ENCODE results near the gene SPATA46.
"Not testable (repeated sequence)": the region's sequence is repeated elsewhere in the genome, so short reads cannot be mapped to it uniquely, and the experiment has no call there.

The SPATA46 gene

DNA sequence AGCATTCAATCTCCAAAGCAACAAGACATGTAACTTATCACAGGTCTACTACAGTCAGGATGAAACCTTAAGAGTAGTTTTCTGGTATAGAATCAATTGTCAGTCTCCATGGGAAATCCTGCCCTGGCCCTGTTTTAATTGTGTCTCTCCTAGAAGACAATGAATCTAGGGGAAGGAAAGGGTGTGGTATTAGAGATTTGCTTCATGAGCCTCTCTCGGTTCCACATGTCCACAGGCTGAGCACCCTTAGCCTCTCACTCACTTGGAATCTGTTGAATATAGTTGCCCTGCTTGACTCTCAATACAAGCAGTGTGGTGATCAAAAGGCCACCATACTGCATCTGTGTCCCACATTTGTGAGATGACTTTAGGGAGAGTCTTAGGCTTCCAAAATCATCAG lies 17.7 kb downstream of the SPATA46 start:
- Histone ChIP-seq H3K9me3 (no peaks in the 10 kb centered on the region), H3K4me1 (no peaks in the 10 kb centered on the region), H3K27ac (no peak overlapping the region), H3K36me3 (peaks cover 0 to 34% (median 7%) of the 10 kb centered on the region in 3 donors), H3K27me3 (no peaks in the 10 kb centered on the region), H3K4me3 (no peak overlapping the region)
- intact Hi-C loops (cut with DNase I; ENCODE audit: low total_unique reads): no loop called here
- DNase-seq: no peak
- TF ChIP-seq, protein P1, sequence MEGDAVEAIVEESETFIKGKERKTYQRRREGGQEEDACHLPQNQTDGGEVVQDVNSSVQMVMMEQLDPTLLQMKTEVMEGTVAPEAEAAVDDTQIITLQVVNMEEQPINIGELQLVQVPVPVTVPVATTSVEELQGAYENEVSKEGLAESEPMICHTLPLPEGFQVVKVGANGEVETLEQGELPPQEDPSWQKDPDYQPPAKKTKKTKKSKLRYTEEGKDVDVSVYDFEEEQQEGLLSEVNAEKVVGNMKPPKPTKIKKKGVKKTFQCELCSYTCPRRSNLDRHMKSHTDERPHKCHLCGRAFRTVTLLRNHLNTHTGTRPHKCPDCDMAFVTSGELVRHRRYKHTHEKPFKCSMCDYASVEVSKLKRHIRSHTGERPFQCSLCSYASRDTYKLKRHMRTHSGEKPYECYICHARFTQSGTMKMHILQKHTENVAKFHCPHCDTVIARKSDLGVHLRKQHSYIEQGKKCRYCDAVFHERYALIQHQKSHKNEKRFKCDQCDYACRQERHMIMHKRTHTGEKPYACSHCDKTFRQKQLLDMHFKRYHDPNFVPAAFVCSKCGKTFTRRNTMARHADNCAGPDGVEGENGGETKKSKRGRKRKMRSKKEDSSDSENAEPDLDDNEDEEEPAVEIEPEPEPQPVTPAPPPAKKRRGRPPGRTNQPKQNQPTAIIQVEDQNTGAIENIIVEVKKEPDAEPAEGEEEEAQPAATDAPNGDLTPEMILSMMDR (IDR thresholded peaks at IDR 0.05): no peak

DNA sequence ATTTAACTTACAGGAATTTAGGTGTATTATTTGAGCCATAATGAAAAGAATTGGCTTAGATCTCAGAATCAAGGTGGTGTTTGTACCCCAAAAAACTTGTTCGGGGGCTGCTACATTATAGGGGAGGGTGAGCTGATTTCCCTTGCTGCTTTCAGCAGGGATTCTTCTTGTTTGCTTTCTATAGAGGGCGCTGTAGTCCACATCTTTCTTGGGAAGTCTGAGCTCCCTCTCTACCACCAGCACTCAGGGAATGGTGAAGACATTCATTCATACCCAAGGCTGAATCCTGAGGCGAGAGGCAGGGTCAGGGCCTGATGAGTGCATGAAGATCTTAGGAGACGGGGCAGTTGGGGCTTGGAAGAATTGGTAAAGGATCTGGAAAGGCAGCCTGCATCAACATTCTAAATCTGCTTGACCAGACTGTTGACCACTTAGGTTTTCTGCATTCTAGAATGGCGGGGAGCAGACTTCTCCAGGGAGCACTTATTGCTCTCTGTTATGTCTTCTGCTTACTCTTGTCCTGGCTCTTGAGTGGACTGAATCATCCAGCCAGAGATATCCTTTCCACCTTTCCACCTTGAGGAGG lies 18.9 kb downstream of the SPATA46 start:
- Histone ChIP-seq H3K9me3 (no peaks in the 10 kb centered on the region), H3K4me1 (no peaks in the 10 kb centered on the region), H3K27me3 (no peaks in the 10 kb centered on the region), H3K27ac (no peak overlapping the region), H3K4me3 (no peak overlapping the region), H3K36me3 (peaks cover 0 to 34% (median 7%) of the 10 kb centered on the region in 3 donors)
- TF ChIP-seq, protein P1 (IDR thresholded peaks at IDR 0.05): no peak
- DNase-seq: no peak
- intact Hi-C loops (cut with DNase I; ENCODE audit: low total_unique reads): no loop called here

GRCh38 chr1:162353702-162354101 lies 23.0 kb downstream of the SPATA46 start:
- Histone ChIP-seq H3K36me3 (peaks cover 0 to 27% (median 7%) of the 10 kb centered on the region in 3 donors), H3K9me3 (no peaks in the 10 kb centered on the region), H3K27ac (no peak overlapping the region), H3K4me1 (no peaks in the 10 kb centered on the region), H3K4me3 (no peak overlapping the region), H3K27me3 (no peaks in the 10 kb centered on the region)
- TF ChIP-seq, protein P1 (IDR thresholded peaks at IDR 0.05): no peak
- DNase-seq: no peak
- intact Hi-C loops (cut with DNase I; ENCODE audit: low total_unique reads): no loop called here

DNA sequence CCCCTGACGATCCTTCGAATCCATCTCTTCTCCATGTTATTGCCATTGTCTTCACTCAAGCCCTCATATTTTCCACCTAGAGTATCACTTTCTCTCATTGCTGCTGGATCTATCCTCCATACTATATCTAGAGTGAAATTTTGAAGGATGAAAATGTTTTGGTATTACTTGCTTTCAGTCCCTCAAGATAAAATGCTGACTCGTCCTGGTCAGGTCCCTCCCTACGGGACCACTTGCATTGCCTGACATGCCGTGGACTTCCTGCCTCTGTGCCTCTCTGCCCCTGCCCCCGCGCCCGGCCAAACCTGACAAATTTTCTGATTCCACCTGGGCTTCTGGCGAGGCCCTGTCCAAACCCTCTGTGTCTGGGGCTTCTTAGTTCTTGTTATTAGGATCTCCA lies 23.6 kb downstream of the SPATA46 start:
- intact Hi-C loops (cut with DNase I; ENCODE audit: low total_unique reads): no loop called here
- Histone ChIP-seq H3K4me3 (no peak overlapping the region), H3K9me3 (no peaks in the 10 kb centered on the region), H3K27ac (no peak overlapping the region), H3K36me3 (peaks cover 0 to 27% (median 7%) of the 10 kb centered on the region in 3 donors), H3K4me1 (no peaks in the 10 kb centered on the region), H3K27me3 (no peaks in the 10 kb centered on the region)
- no peak for DNase-seq
- TF ChIP-seq, protein P1 (IDR thresholded peaks at IDR 0.05): no peak

- H3K9me3 ChIP-seq; DNase-seq; H3K4me3 ChIP-seq; H3K27ac ChIP-seq; H3K4me1 ChIP-seq; intact Hi-C loops (cut with DNase I; ENCODE audit: low total_unique reads); H3K27me3 ChIP-seq: not testable (repeated sequence)
- peaks cover 0 to 20% (median 5%) of the 10 kb centered on the region in 3 donors for H3K36me3 ChIP-seq
Observed at GRCh38 chr1:162351874-162352273, 24.8 kb downstream of the SPATA46 start.

DNA sequence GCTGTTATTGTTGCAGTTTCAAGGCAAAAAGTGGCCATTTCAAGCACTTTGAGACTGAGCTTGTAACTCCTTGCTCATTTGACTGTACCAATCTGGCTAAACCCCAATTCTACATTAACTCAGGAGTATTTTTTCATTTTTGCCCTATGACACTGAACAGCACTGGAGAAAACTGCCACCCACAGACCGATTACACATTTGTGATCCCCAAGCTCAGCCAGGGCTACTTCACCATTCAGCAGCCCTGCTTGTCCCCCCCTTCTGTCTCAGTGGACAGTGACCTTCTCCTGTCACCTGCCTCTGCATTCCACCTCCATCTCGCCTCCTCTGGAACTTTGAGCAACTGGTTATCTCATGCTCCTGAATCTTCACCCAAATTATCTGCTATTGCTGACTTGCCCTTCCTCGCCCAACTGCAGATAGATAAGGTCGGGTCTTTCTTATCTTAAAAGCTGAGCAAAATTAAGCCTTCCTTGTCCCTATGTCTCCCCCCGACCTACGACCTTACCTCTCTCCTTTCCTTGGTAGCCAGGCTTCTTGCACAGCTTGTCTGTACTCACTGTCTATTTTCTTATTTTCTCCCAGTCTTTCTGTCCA lies 25.3 kb downstream of the SPATA46 start:
- Histone ChIP-seq H3K36me3 (peaks cover 0 to 15% (median 0%) of the 10 kb centered on the region in 3 donors), H3K4me3 (no peak overlapping the region), H3K27me3 (no peaks in the 10 kb centered on the region), H3K9me3 (no peaks in the 10 kb centered on the region), H3K27ac (no peak overlapping the region), H3K4me1 (no peaks in the 10 kb centered on the region)
- intact Hi-C loops (cut with DNase I; ENCODE audit: low total_unique reads): no loop called here
- DNase-seq: no peak
- TF ChIP-seq, protein P1 (IDR thresholded peaks at IDR 0.05): no peak

Measured in tibial artery (tissue), 4 donors.